ENCODE results near the gene WDR81.
"Not testable (repeated sequence)": the region's sequence is repeated elsewhere in the genome, so short reads cannot be mapped to it uniquely, and the experiment has no call there.

WDR81 gene

GRCh38 chr17:1732241-1732832 lies 7.8 kb downstream of the WDR81 start:
- no peak for DNase-seq

GRCh38 chr17:1732833-1733321 lies 8.4 kb downstream of the WDR81 start:
- DNase-seq: no peak

- no peak for DNase-seq
Measured at GRCh38 chr17:1733759-1734158, 9.3 kb downstream of the WDR81 start.

- DNase-seq: no peak
Measured at GRCh38 chr17:1735418-1735817, 10.9 kb downstream of the WDR81 start.

GRCh38 chr17:1735834-1736347 lies 11.4 kb downstream of the WDR81 start:
- DNase-seq: no peak

- DNase-seq: peak; percentile 94
Measured at GRCh38 chr17:1736348-1737281, 12.1 kb downstream of the WDR81 start.

- no peak for DNase-seq
Measured at GRCh38 chr17:1737531-1738291, 13.2 kb downstream of the WDR81 start.

GRCh38 chr17:1741899-1742298 lies 17.4 kb downstream of the WDR81 start:
- DNase-seq: not testable (repeated sequence)

DNA sequence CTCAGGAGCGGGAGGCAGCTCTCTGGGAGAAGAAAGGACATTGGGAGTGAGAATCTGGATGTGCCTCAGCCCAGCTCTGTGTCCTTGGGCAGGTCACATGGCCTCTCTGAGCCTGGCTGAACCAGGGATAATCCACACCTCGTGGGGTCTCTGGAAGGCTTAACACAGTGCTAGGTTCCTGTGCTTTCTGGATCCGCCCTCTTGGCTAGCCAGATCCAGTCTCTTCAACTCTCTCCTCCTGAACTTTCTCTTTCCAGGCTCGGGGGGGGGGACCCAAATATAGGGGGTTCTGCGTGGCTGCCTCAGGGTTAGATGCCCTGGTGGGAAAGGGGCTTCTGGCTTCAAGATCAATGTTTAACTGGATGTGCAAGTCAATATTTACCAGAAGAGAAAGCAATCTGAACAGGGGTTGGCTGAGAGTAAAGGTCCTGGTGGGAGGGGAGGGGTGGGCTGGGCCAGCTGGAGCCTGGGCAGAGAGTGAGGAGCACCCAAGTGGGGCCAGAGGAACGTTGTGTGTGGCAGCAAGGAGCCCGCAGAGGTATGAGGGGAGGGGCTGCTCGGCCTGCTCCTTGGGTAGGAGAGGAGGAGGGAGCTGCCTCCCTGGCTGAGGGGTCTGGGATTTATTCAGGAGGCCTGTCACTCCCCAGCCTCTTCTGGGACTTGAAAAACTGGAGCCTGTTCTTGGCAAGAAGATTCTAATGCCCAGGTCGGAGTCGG lies 18.0 kb downstream of the WDR81 start, which contains the start of gene SERPINF2:
SERPINF2 (plus strand) TSS at position 501 of the 717 bp plus-strand sequence. CDS start 2,125 bp downstream, outside the sequence.
- no peak for DNase-seq

- no peak for DNase-seq
Measured at GRCh38 chr17:1743088-1743439, 18.6 kb downstream of the WDR81 start.

DNA sequence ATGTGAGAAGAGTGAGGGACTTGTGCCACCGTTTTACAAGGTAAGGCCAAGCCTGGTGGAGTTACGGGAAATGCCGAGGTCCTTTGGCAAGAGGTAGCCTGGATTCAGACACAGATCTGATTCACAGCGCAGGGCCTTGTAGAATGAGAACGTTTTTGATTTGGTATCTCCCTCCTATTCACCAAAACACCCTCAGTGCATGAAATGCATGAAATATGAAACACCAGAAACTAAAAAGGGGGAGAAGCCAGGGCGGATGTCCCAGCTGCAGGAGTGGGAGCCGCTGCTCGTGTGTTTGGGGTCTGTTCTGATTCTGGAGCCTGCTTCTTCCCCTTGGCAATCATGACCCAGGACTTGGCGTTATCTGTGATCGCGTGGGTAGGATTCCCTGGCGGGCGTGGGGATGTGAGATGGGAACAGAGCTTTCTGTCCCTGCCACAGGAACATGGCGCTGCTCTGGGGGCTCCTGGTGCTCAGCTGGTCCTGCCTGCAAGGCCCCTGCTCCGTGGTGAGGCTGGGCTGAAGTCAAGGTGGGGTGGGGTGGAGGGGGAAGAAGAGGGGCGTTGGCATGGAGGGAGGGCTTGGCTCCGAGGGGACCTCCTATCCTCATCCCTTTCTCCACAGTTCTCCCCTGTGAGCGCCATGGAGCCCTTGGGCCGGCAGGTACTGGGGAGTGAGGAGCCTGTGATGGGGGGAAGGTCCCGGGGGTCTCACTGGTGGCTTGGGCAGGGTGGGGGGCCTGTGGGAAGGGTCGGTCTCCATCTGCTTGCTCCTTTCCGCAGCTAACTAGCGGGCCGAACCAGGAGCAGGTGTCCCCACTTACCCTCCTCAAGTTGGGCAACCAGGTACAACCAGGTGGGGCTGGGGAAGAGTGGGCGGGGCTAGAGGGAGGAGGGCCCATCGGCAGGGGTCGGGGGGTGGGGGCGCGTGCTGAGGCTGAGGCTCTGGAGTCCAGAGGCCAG lies 20.3 kb downstream of the WDR81 start:
- DNase-seq: no peak

- no peak for DNase-seq
Measured at GRCh38 chr17:1745513-1746020, 21.1 kb downstream of the WDR81 start.

GRCh38 chr17:1746975-1747543 lies 22.6 kb downstream of the WDR81 start:
- DNase-seq: no peak

DNA sequence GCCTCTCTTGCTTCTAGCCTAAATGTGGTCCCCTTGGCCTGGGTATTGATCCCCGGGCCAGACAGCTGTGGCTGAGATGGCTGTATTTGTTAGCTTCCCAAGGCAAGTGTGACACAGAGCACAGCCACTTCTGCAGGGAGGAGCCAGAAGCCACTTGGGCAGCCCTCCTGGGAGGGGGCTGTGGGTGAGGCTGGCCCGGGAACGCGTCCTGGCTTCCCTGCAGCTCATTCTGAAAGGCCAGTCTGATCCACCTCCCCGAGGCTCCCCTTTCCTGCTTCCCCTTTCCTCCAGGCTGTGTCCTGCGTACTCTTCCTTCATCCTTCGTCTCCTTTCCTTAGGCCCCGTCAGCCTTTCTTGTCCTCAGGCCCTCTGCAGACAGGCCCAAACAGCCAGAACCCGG lies 26.1 kb downstream of the WDR81 start:
- peak; percentile 27 for DNase-seq

GRCh38 chr17:1752425-1753262 lies 28.1 kb downstream of the WDR81 start:
- peak; percentile 47 for DNase-seq

DNA sequence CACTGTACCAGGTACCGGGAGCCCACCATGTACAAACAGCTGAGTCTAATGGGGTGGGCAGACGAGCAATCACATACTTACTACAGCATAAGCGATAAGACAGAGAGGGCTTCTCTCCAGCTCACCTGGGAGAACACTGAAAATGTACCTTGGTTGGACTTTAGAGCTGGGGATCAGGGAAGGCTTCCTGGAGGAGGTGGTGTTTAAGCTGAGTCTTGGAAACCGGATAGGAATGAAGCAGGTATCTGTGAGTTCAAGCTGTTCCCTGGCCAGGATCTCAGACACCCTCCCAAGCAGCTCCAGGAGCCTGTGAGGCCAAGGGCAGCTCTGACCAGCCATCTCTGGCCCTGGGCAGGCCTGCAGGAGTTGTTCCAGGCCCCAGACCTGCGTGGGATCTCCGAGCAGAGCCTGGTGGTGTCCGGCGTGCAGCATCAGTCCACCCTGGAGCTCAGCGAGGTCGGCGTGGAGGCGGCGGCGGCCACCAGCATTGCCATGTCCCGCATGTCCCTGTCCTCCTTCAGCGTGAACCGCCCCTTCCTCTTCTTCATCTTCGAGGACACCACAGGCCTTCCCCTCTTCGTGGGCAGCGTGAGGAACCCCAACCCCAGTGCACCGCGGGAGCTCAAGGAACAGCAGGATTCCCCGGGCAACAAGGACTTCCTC lies 29.4 kb downstream of the WDR81 start:
- no peak for DNase-seq

DNA sequence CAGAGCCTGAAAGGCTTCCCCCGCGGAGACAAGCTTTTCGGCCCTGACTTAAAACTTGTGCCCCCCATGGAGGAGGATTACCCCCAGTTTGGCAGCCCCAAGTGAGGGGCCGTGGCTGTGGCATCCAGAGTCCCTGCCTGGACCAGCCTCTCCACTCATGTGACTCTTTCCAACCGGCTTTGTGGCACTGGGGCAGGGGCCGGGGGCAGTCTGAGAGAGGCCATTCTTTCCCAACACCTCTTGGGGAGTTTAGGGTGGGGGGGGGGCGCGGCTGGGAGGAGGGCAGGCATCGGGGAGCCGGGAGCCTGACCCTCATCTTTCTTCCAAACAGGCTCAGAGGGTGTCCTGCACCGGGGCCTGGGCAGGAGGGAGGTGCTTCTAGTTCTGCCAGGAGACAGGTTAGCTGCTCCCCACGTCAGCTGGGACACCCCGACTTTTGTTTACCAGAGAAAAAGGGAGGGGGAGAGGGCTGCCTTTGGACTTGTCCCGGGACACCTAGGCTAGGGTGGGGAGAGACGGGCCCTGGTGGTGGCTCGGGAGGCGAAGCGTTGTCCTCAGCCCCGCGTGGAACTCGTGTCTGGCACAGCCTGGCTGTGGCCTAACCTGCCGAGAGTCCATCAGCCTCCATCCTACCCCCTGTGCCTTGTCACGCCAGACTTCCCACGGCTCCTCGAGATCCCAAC lies 30.1 kb downstream of the WDR81 start:
- DNase-seq: no peak

- DNase-seq: no peak
Measured at GRCh38 chr17:1755252-1755826, 30.8 kb downstream of the WDR81 start.
